HG03457 (cell line): ENCODE measurements around the gene KRTAP29-1.

Experiments
- ATAC-seq: cut with Tn5 transposase; IDR thresholded peaks from one replicate; pipeline ENCODE4 v1.9.1; 2021; ENCODE audit warnings: moderate number of reproducible peaks; ENCODE audit not compliant: unreplicated experiment

Gene KRTAP29-1

GRCh38 chr17:41329279-41329948, 26.8 kb upstream of the KRTAP29-1 start:
- ATAC-seq, result no peak

- ATAC-seq, result no peak
Observed at GRCh38 chr17:41328207-41328606, 25.6 kb upstream of the KRTAP29-1 start.

GRCh38 chr17:41327411-41328120, 24.9 kb upstream of the KRTAP29-1 start:
- ATAC-seq, result no peak

- no peak for ATAC-seq
Observed at GRCh38 chr17:41326173-41327145, 23.8 kb upstream of the KRTAP29-1 start.

GRCh38 chr17:41325611-41326010, 23.0 kb upstream of the KRTAP29-1 start:
- ATAC-seq, result no peak

GRCh38 chr17:41325126-41325525, 22.5 kb upstream of the KRTAP29-1 start:
- no peak for ATAC-seq

- ATAC-seq, result no peak
Observed at GRCh38 chr17:41324180-41325075, 21.8 kb upstream of the KRTAP29-1 start.

GRCh38 chr17:41322903-41323895, 20.5 kb upstream of the KRTAP29-1 start:
- ATAC-seq, result no peak

GRCh38 chr17:41322094-41322902, 19.6 kb upstream of the KRTAP29-1 start:
- ATAC-seq, result no peak

- no peak for ATAC-seq
Observed at GRCh38 chr17:41318231-41318630, 15.6 kb upstream of the KRTAP29-1 start.

GRCh38 chr17:41315814-41316445, 13.3 kb upstream of the KRTAP29-1 start:
- ATAC-seq, result no peak

- no peak for ATAC-seq
Observed at GRCh38 chr17:41315204-41315794, 12.6 kb upstream of the KRTAP29-1 start, which contains the start of gene KRTAP17-1. KRTAP17-1 (minus strand) TSS chr17:41315710; CDS start chr17:41315650, 60 bp downstream.

- ATAC-seq, result no peak
Observed at GRCh38 chr17:41311111-41311510, 8.5 kb upstream of the KRTAP29-1 start.

- ATAC-seq, result no peak
Observed at GRCh38 chr17:41308918-41309359, 6.3 kb upstream of the KRTAP29-1 start, which contains the start of gene KRTAP16-1. KRTAP16-1 (minus strand) TSS chr17:41309309; CDS start chr17:41309253, 56 bp downstream.

- no peak for ATAC-seq
Observed at GRCh38 chr17:41308251-41308917, 5.7 kb upstream of the KRTAP29-1 start.

GRCh38 chr17:41307647-41308046, 5.0 kb upstream of the KRTAP29-1 start:
- ATAC-seq, result no peak

GRCh38 chr17:41304091-41304490, 1.4 kb upstream of the KRTAP29-1 start:
- ATAC-seq, result no peak
